Stimulated activated CD4-positive, alpha-beta T cell treated with anti-CD3 and anti-CD28 coated beads, TNF-alpha, amount 100 ng/mL, for 1 hour (primary cell): ENCODE measurements around the gene PTPRD.
"Not testable (repeated sequence)": the region's sequence is repeated elsewhere in the genome, so short reads cannot be mapped to it uniquely, and the experiment has no call there.

Source experiments
- DNase-seq, 3 donors: peaks; one replicate each; pipeline ENCODE4 v3.0.0-alpha.2; 2020; ENCODE audit warnings: low read depth in 3 of 3, low spot score in 1 of 3

Gene PTPRD

GRCh38 chr9:9396518-9396917 lies 1216.3 kb downstream of the PTPRD start:
- DNase-seq, result no peak

- no peak for DNase-seq
These were observed 1217.3 kb downstream of the PTPRD start for GRCh38 chr9:9395539-9395938.

DNA sequence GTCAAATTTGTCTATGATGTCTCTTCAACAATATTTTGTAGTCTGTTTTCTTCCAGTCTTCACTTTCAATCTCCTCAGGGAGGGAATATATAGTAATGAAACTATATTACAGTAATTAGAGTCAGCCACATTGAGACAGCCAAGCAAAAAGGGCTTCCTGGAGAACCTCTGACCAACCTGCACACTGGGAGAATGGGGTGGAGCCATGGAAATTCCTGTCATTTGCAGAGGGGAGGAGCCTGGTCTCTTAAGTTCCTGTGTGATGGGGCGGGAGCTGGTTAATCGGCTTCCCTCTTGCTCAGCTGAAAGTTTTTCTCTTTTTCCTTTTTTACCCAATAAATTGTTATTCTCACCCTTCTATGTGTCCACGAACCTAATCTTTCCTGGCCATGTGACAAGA lies 1220.0 kb downstream of the PTPRD start:
- DNase-seq, result no peak

DNA sequence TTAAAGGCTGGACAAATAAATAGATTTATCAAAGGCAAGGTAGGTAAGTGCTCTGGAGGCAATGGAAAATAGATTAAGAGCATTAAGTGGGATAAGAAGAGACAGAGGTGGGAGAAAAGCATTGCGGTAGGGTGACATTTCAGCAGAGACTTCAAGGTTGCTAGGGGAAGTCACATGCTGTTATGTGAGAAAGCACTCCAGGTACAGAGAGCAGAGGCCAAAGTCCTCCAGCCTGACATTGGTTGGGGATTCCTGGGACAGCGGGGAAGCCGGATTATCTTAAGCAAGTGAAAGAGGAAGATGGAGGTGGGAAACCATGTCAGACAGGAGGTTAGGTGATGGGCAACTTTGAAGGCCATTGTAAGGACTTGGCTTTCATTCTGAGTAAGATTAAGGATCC lies 1222.9 kb downstream of the PTPRD start:
- no peak for DNase-seq

GRCh38 chr9:9387511-9388115 lies 1225.2 kb downstream of the PTPRD start:
- no peak for DNase-seq

DNA sequence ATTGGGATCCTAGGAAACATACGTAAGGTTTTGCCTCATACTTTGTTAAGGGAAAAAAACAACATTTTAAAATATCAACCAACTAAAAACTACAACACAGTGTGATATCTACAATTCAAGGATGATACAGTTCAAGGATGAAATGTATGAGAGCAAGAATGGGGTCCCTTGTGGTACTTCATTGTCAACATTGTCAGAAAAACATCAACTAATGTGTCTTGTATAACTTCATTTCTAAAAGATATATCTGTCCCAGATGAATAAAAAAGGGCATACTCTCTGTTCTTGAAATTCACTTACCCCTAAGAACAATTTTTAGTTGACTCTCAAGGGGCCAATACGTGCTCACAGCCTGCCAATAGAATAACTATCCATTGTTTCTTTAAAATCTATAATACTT lies 1250.5 kb downstream of the PTPRD start:
- DNase-seq, result no peak

- DNase-seq, result no peak
These were observed 1259.8 kb downstream of the PTPRD start for GRCh38 chr9:9352877-9353481.

DNA sequence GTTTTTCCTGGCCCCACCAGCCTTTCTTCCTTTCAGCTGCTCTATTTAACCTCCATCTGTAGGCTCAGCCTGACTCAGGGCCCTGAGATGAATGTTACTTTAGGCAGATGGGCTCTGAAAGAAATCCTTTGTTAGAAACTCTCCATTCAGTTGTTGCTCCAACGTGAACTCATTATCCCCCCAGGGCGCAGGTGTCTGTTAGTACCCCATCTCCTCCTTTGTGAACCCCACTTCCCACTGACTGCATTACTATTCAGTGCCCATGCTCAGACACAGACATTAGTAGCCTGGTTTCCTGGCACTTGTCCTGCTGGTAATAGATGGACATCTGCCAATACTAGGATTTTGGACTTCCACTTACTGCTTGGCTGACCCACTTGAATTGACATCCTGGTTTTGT lies 1271.6 kb downstream of the PTPRD start:
- no peak for DNase-seq

DNA sequence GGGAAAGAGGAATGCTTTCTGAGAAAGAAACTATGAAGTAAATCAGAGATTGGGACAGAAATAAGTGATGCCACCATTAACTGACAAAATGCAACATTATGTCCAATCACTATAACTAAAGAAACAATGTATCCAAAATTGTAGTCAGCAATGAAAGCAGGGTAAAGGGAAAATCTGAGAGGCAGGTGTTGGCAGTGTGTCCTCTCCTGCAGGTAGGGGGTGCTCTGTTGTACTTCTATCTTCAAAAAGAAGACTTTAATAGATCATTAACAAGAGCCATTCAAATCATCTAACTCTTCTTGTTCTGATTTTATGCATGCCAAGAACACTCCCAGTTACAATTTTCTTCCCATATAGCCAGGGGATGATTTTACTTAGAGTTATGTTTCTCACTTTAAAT lies 1275.7 kb downstream of the PTPRD start:
- DNase-seq, result no peak

GRCh38 chr9:9326749-9327148 lies 1286.1 kb downstream of the PTPRD start:
- DNase-seq, result no peak

DNA sequence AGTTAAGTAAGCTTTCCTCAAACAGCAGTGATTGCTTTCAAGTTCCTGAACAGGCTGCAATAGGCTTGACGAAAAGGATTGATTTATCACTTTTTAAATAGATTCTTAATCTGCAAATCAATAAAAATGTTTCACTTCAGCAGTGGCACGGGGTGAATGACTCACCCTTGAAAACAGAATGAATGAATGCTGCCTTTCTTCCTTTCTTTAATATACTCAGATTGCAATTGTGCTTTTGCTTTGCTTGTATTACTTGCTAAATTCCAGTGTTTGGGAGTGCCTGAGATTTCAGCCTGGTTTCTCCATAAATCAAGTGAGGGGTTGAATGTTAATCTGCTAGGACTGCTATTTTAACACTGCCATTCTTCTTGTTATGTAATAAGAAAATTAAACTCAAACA lies 1293.8 kb downstream of the PTPRD start:
- DNase-seq, result no peak

DNA sequence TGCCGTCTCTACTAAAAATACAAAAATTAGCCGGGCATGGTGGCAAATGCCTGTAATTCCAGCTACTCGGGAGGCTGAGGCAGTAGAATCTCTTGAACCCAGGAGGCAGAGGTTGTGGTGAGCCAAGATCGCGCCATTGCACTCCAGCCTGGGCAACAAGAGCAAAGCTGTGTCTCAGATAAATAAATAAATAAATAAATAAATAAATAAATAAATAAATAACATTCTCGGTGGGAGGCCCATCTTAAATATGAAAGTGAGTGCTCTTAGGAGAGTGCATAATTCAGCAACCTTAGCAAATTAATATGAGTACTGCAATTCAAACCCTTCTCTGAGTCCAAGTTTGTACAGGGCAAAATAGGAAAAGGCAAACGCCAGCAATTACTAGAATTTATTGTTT lies 1302.1 kb downstream of the PTPRD start:
- DNase-seq, result not testable (repeated sequence)

DNA sequence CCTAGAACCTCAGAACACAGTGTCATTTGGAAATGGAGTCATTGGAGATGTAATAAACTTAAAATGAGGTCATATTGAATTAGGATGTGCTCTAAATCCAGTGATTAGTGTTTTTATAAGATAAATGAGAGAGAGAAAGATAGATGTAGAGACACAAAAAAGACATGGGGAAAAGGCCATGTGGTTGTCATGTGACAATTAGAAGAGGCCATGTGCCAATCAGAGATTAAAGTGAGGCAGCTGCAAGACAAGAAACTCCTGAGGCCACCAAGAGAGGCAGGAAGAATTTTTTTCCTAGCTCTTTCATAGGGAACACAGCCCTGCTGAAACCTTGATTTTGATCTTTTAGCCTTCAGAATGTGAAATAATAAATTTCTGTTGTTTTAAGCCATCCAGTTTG lies 1307.2 kb downstream of the PTPRD start:
- no peak for DNase-seq

DNA sequence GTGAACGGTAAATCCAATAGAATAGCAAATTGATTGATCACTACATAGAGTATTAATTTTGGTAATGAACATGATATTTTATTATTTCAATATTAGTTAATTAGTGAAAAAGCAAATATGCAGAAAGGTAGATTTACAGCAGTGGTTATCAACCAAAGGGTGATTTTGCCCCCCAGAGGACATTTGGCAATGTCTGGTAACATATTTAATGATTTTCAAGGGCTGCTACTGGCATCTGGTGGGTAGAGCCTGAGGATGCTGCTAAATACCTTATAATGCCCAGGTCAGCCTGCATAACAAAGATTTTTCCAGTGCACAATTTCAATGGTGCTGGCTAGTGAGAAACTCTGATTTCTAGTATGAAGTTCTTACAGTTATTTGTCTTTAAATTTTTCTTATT lies 1313.7 kb downstream of the PTPRD start:
- no peak for DNase-seq

- no peak for DNase-seq
These were observed 1326.8 kb downstream of the PTPRD start for GRCh38 chr9:9286001-9286400.

DNA sequence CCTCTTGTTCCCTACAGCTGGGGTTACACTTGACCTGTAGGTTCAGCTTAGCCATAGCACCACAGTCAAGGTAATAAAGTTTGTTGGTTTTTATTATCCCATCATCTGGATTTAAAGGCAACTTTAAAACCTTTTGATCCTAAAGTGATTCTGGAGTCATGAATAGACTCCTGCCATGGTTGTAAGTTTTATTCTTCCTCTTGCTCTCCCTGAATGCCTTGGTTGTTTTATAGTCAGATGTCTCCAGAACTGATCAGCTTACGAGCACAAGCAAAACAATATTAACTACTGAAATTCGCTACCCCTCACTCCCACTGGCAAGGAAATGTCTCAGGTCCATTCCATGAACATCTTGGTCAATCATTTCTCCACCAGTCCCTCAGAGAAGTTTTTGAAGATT lies 1328.6 kb downstream of the PTPRD start:
- no peak for DNase-seq

DNA sequence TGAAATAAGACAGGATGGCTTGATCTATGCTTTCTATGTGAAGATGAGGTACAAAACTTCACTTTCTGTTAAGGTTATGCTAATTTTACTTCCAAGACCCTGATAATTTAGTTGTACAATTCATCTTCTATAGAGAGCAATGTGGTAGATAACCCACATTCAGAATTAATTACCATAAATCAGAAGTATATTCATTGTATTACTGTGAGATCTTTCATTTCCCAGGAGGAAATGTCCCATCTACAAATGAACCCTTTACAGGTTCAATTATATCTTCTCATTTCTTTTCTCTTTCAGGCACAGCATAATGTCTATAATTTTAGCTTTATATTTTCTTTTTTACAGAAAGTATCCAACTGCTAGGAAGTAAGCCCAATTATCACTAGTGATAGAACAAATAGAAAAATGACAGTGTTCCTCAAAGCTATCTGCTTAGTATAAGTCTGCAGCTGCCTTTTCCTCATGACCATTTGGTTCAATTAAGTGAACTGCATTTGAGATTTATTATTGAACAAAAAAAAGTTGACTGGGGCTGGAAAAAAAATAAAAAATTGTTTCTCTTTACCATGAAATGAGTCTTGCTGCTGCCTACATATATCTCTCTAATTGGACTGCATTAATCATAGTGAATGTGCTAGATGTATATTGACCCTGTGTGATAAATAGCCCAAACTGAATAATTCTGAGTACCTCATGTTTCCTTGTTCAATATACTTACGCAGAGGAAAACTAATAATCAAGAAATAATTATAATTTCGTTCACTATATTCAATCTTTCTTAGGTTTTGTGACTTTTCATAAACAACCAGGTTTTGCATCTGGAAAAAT lies 1329.4 kb downstream of the PTPRD start:
- DNase-seq, result no peak

- DNase-seq, result no peak
These were observed 1337.2 kb downstream of the PTPRD start for GRCh38 chr9:9275601-9276000.

- no peak for DNase-seq
These were observed 1354.8 kb downstream of the PTPRD start for GRCh38 chr9:9257999-9258498.

DNA sequence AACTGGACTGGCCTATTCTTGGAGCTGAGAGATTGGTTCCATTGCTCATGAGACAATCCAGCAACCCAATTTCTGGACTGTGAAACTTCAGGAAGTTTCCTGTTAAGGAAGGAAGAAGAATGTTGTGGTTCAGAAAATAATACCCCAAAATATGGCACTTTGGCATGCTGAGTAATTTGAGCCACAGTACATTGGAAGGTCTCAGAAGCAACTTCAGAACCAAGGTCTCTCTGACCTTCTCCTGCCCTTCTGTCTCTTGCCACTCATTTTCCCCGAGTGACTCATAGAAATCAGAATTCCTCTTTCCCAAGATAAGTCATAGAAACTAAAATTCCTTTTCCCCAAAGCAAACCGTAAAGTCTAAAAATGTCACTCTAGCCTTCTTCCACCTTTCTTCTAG lies 1366.1 kb downstream of the PTPRD start:
- DNase-seq, result no peak

DNA sequence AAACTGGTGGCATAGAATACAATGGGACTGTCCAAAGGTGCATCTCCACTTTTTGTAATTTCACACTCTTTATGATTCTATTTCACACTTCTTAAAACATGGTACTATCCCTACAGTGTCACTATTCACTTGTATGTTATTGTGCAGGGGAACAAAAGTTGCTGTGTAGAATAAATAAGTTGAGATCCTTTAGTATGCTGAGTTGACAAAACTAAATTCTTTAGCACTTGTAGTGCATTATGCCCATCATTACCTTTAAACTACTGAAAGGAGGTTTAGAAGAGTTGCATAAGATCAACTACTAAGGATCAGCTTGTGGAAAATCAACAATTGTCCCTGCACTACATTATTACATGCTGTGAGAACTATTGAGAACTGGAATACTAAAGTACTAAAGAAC lies 1380.9 kb downstream of the PTPRD start:
- DNase-seq, result no peak

DNA sequence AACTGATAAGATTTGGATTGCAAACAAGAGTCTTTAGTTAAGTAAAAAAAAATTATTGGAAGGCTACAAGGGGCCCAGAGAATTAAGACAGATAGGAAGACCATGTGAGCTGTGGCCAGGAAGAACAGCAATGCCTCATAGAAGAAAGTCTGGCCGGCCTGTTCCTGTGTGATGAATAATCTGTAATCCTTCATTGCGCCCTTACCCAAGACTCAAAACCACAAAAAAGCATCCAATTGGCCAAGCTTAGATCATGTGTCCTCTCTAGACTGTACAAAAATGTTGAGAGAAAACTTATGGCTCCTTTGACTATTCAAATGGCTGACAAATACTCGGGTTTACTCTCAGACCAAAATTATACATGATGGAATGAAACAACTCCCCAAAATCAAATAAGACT lies 1383.5 kb downstream of the PTPRD start:
- DNase-seq, result no peak
